NCI-H526 (cell line): ENCODE data around the gene SLC43A2.
"Not testable (repeated sequence)": the region's sequence is repeated elsewhere in the genome, so short reads cannot be mapped to it uniquely, and the experiment has no call there.

Experiments
- DNase-seq, 2 experiments: peaks; one replicate each; lab custom pipeline; 2025; lab: John Stamatoyannopoulos, UW

The SLC43A2 gene

DNA sequence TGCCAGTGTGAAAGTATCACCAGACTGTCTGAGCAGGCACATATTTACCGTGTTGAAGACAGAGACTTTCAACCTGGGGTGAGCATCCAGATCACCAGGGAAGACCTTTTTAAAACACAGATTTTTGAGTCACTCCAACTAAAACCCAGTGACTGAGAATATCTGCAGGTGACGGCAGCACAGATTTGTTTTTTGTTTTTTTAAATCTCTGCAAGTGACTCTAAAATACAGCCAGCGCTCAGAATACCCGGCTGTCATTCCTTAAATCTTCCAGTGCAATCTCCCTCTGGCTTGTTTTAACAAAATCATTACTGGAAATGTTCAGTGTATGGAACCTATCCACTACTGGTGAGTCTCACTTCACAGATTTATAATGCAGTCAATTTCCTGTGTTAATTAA is 92.9 kb downstream of the SLC43A2 start:
- no peak for DNase-seq

DNA sequence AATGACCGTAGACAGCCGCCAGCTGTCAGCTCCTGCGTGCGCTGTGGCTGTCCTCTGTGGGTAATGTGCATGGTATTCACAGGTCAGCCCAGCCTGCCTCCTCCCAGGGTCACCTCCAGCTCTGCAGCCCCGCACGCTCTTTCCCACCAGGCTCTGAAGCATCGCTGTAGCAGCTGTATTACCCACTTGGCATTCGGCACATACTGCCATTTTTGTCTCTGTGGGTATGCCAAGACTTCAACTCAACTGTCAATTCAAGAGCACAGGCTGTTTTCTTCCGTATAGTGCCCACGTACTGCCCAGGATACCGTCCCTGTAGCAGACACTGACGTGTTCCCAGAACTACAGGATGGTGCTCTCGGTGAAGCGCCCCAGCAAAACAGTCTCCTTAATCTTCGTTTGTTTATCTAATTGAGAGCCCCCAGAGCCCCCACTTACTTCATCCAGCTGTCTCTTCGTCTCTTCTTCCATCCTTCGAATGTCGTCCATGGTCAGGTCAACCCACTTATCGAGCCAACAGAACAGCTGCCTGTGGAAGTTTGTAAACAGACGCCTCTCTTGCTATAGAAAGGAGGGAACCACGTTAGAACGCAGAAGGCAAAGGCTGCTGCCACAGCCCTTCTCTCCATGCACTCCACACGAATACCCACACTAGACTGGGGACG is 94.8 kb downstream of the SLC43A2 start:
- no peak for DNase-seq

DNA sequence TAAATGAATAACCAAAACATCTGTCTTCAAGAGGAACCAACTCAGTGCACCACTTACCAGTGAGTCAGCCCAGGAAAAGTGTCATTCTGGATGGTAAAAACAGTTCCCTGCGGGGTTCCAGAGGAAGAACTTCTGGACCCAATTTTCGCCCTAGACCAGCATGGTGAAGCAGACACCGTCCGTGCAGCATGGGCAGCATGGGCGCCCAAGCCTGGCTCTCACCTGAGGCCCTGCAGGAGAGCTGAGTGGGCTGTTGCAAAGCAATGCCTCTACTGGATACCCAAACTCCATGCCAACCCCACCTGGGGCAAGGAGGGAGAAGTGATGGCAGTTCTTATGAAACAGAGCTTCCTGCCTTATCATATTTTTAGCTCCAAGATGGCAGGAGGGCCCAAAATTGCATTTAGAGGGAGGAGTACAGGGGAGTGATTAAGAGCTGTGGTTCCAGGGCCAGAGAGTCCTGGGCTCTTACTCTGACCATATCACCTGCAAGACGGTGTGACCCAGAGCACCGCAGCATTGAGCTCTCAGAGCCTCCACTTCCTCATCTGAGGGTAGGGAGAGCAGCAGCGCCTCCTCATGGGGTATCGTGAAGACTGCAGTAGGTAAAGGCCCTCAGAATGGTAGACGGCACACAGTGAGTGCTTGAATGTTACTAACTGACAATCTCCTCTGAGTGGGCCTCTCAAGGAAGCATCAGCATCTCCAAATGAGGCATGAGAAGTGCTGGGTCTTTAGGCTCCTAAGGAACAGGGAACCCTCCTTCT is 95.6 kb downstream of the SLC43A2 start:
- peak; percentile 2 to 35 for DNase-seq

DNA sequence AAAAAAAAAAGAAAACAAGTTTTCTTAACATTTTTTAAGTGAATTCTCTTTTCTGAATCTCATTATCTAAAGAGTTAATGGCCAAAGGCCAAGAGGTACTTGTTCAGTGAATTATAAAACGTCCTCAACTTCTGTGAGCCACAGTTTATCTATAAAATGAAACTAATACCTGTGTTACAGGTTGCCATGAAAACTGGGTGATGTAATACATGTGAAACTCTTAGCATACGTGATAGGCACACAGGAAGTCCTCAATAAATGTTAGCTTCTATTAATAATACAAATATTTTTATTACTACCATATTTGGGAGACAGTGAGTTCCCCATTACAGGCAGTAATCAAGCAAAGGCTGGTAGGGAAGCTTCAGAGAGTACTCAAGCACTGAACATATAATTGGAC is 98.8 kb downstream of the SLC43A2 start:
- DNase-seq, result no peak

DNA sequence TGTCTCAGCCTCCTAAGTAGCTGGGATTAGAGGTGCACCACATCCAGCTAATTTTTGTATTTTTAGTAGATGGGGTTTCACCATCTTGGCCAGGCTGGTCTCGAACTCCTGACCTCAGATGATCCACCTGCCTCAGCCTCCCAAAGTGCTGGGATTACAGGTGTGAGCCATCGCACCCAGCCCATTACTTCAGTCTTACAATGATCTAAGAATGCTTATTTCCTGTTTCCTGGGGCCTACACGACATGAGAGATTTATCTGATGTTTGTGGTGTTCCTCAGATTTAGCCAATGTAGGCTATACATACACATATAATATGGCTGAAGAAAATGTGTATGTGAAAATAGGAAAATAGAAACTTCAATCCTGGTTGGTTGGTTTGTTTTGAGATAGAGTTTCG is 101.8 kb downstream of the SLC43A2 start:
- DNase-seq, result not testable (repeated sequence)

GRCh38 chr17:1522626-1523025 is 106.0 kb downstream of the SLC43A2 start:
- DNase-seq, result no peak

- no peak for DNase-seq
Observed at GRCh38 chr17:1521086-1521640, 107.5 kb downstream of the SLC43A2 start.

- no peak for DNase-seq
Observed at GRCh38 chr17:1519678-1520077, 109.0 kb downstream of the SLC43A2 start.
